ENCODE data around the gene RPUSD1. TPM values are rescaled to one million over a fixed set of nuclear protein-coding genes. Genes with fewer than 3 reads are reported as not detected.

The RPUSD1 gene
- total RNA-seq, 1 experiment from 2014 or later = 59.9 TPM

DNA sequence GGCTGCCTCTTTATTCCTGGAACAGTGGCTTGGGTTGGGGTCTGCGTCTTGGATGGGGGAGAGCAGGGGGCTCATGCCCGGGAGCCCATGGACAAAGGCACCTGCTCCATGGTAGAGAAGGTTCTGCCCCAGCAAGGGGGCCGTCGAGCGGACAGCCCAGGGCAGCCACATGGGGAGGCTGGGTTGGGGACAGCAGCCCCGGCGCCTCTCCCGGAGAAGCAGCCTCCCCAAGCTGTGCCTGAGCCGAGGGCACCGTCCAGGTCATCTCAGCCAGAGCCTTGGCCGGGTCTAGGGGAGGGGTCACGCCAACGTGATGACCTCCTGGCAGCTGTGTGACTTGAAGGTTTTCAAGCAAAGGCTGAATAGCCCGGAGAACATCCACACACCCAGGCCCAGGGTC is 45.2 kb upstream of the RPUSD1 start:
- H3K4me3 ChIP-seq (replicated peaks in 1 of 2; ENCODE audit: low read depth in 1 of 2, low read length in 2 of 2) = no peak overlapping the region
- H3K79me2 ChIP-seq (ENCODE audit: insufficient read depth, low read length) = no peaks in the 10 kb centered on the region
- ChIA-PET CTCF (no interaction called here), RAD21 (ENCODE audit: low non-redundant PET in 1 of 2, low total read pairs in 2 of 2, uncharacterized antibody in 2 of 2, unreplicated experiment in 2 of 2) (no interaction called here), POLR2A (no interaction called here)
- H3K9ac ChIP-seq (ENCODE audit: low read length) = no peak overlapping the region
- no peaks in the 10 kb centered on the region for H3K36me3 ChIP-seq (ENCODE audit: control insufficient read depth in 1 of 2, insufficient read depth in 2 of 2, low read length in 2 of 2)
- H2AFZ ChIP-seq (ENCODE audit: low read depth, low read length, poor library complexity, severe bottlenecking) = no peak overlapping the region
- peaks cover 0 to 23% of the 10 kb centered on the region in 2 experiments; a peak in 2 of 4 replicates for H3K9me3 ChIP-seq (ENCODE audit: control insufficient read depth in 1 of 2, insufficient read depth in 1 of 2, low read depth in 1 of 2, low read length in 2 of 2)
- H3K9me2 ChIP-seq (ENCODE audit: insufficient read depth) = no peaks in the 10 kb centered on the region
- no peaks in the 10 kb centered on the region for H3K4me1 ChIP-seq (ENCODE audit: control insufficient read depth in 1 of 2, insufficient read depth in 2 of 2, low read length in 2 of 2)
- ATAC-seq (no peak), DNase-seq (ENCODE audit: low read depth, low spot score) (no peak)
- no TSS peak for BruUV-seq (replicated peaks)
- H3K27ac ChIP-seq (ENCODE audit: low read depth, low read length) = no peak overlapping the region
- no peaks in the 10 kb centered on the region for H3K27me3 ChIP-seq (ENCODE audit: insufficient read depth, low read length)
- H4K20me1 ChIP-seq (ENCODE audit: insufficient read depth) = no peaks in the 10 kb centered on the region
- intact Hi-C loops (cut with micrococcal nuclease) = no loop called here
- H3K4me2 ChIP-seq (ENCODE audit: low read length) = no peak overlapping the region
- TF ChIP-seq EZH2 (IDR thresholded peaks at IDR 0.05) = no peak
- TF ChIP-seq SIN3A (IDR thresholded peaks at IDR 0.05; ENCODE audit: low read depth) = no peak
- TF ChIP-seq FOSL1 (IDR thresholded peaks at IDR 0.05; ENCODE audit: low read depth) = no peak
- TF ChIP-seq CTCF (IDR thresholded peaks at IDR 0.05 in 2 of 3, conservative IDR thresholded peaks at IDR 0.05 in 1 of 3; ENCODE audit: borderline replicate concordance in 1 of 3, insufficient read depth in 1 of 3, low read depth in 2 of 3, low read length in 2 of 3) = no peak

GRCh38 chr16:832652-833336 is 44.6 kb upstream of the RPUSD1 start:
- RAD21 ChIA-PET (ENCODE audit: low non-redundant PET in 1 of 2, low total read pairs in 2 of 2, uncharacterized antibody in 2 of 2, unreplicated experiment in 2 of 2) = no interaction called here
- H3K27me3 ChIP-seq (ENCODE audit: insufficient read depth, low read length) = no peaks in the 10 kb centered on the region
- H3K4me1 ChIP-seq (ENCODE audit: control insufficient read depth in 1 of 2, insufficient read depth in 2 of 2, low read length in 2 of 2) = no peaks in the 10 kb centered on the region
- POLR2A ChIA-PET = no interaction called here
- intact Hi-C loops (cut with micrococcal nuclease) = no loop called here
- H3K4me2 ChIP-seq (ENCODE audit: low read length) = no peak overlapping the region
- H3K9ac ChIP-seq (ENCODE audit: low read length) = no peak overlapping the region
- H3K79me2 ChIP-seq (ENCODE audit: insufficient read depth, low read length) = no peaks in the 10 kb centered on the region
- H3K9me3 ChIP-seq (ENCODE audit: control insufficient read depth in 1 of 2, insufficient read depth in 1 of 2, low read depth in 1 of 2, low read length in 2 of 2) = peaks cover 0 to 23% of the 10 kb centered on the region in 2 experiments; a peak in 2 of 4 replicates
- BruUV-seq (replicated peaks) = no TSS peak
- CTCF ChIA-PET = no interaction called here
- no peaks in the 10 kb centered on the region for H3K9me2 ChIP-seq (ENCODE audit: insufficient read depth)
- no peaks in the 10 kb centered on the region for H3K36me3 ChIP-seq (ENCODE audit: control insufficient read depth in 1 of 2, insufficient read depth in 2 of 2, low read length in 2 of 2)
- H3K4me3 ChIP-seq (replicated peaks in 1 of 2; ENCODE audit: low read depth in 1 of 2, low read length in 2 of 2) = no peak overlapping the region
- ATAC-seq (no peak), DNase-seq (ENCODE audit: low read depth, low spot score) (no peak)
- no peak for TF ChIP-seq EGR1 (IDR thresholded peaks at IDR 0.05; ENCODE audit: low read depth)
- no peak for TF ChIP-seq CEBPB (IDR thresholded peaks at IDR 0.05; ENCODE audit: low read depth)
- TF ChIP-seq ZFX (IDR thresholded peaks at IDR 0.05) = no peak
- TF ChIP-seq EZH2phosphoT487 (IDR thresholded peaks at IDR 0.05; ENCODE audit: borderline replicate concordance) = no peak
- TF ChIP-seq FOSL1 (IDR thresholded peaks at IDR 0.05; ENCODE audit: low read depth) = no peak
- no peak for TF ChIP-seq MAX (IDR thresholded peaks at IDR 0.05)
- TF ChIP-seq RAD21 (IDR thresholded peaks at IDR 0.05; ENCODE audit: low read depth) = no peak
- no peak for TF ChIP-seq POLR2A (IDR thresholded peaks at IDR 0.05; ENCODE audit: borderline replicate concordance, extremely low read depth, insufficient read depth, insufficient read length)
- TF ChIP-seq CTCF (IDR thresholded peaks at IDR 0.05 in 2 of 3, conservative IDR thresholded peaks at IDR 0.05 in 1 of 3; ENCODE audit: borderline replicate concordance in 1 of 3, insufficient read depth in 1 of 3, low read depth in 2 of 3, low read length in 2 of 3) = no peak
- H2AFZ ChIP-seq (ENCODE audit: low read depth, low read length, poor library complexity, severe bottlenecking) = no peak overlapping the region
- H3K27ac ChIP-seq (ENCODE audit: low read depth, low read length) = no peak overlapping the region
- no peaks in the 10 kb centered on the region for H4K20me1 ChIP-seq (ENCODE audit: insufficient read depth)

Data from HCT116 (cell line).